Smooth muscle cell (in vitro differentiated cells): ENCODE measurements around the gene VEGFA. TPM values are rescaled to one million over a fixed set of nuclear protein-coding genes. Genes with fewer than 3 reads are reported as not detected.

ENCODE experiments used
- DNase-seq: peaks from one replicate; lab custom pipeline; 2025; ENCODE audit not compliant: unreplicated experiment; lab: John Stamatoyannopoulos, UW
- H2AFZ ChIP-seq: fragments of 200-600 bp; sonication (generic); 2 replicates; pipeline ENCODE4 v1.6.0; 2016; ENCODE audit warnings: antibody characterized with exemption, low read depth, mild to moderate bottlenecking
- H3F3A ChIP-seq: fragments of 200-600 bp; sonication (generic); 2 replicates; pipeline ENCODE4 v1.6.0; 2017; ENCODE audit warnings: antibody characterized with exemption, low read depth
- H3K27ac ChIP-seq: fragments of 200-600 bp; sonication (generic); 2 replicates; pipeline ENCODE4 v1.5.1; 2016; ENCODE audit warnings: low read depth, mild to moderate bottlenecking
- H3K27me3 ChIP-seq: fragments of 200-600 bp; sonication (generic); 2 replicates; pipeline ENCODE4 v1.6.1; 2016; ENCODE audit warnings: low read depth, mild to moderate bottlenecking
- H3K36me3 ChIP-seq: fragments of 200-600 bp; sonication (generic); 2 replicates; pipeline ENCODE4 v1.5.1; 2016; ENCODE audit warnings: low read depth
- H3K4me1 ChIP-seq: fragments of 200-600 bp; sonication (generic); 2 replicates; pipeline ENCODE4 v1.5.1; 2016; ENCODE audit warnings: low read depth
- H3K4me2 ChIP-seq: fragments of 200-600 bp; sonication (generic); 2 replicates; pipeline ENCODE4 v1.6.0; 2016; ENCODE audit warnings: mild to moderate bottlenecking
- H3K4me3 ChIP-seq: fragments of 200-600 bp; sonication (generic); 2 replicates; pipeline ENCODE4 v1.5.1; 2016; ENCODE audit warnings: mild to moderate bottlenecking
- H3K79me2 ChIP-seq: fragments of 200-600 bp; sonication (generic); 2 replicates; pipeline ENCODE4 v1.6.0; 2016; ENCODE audit warnings: low read depth, mild to moderate bottlenecking
- H3K9ac ChIP-seq: fragments of 200-600 bp; sonication (generic); 2 replicates; pipeline ENCODE4 v1.6.0; 2016; ENCODE audit warnings: low read depth
- H3K9me3 ChIP-seq: fragments of 200-600 bp; sonication (generic); replicated peaks from 2 replicates; pipeline ENCODE4 v1.5.1; 2016; ENCODE audit warnings: low read depth
- H4K20me1 ChIP-seq: fragments of 200-600 bp; sonication (generic); 2 replicates; pipeline ENCODE4 v1.6.0; 2016; ENCODE audit warnings: low read depth
- CTCF ChIP-seq: fragments of 200-600 bp; sonication (generic); IDR thresholded peaks from 2 replicates; pipeline ENCODE4 v1.5.1; 2017; ENCODE audit warnings: borderline replicate concordance, mild to moderate bottlenecking, antibody characterized with exemption; ENCODE audit not compliant: insufficient read depth, poor library complexity, severe bottlenecking
- WGBS: methylation state at CpG from one replicate; pipeline ENCODE4 v1.1.7; 2016; ENCODE audit warnings: low lambda C conversion rate; 5-methylcytosine and 5-hydroxymethylcytosine counted together
- polyA plus RNA-seq: library from polyadenylated mRNA; unstranded; fragments of >200 nt; fragmentation: Nextera tagmentation; extraction: Ambion mirVana; gene quantifications from 2 replicates; pipeline ENCODE4 v1.2.1, GENCODE V29; 2016
- total RNA-seq: library from RNA; depleted of rRNA; stranded (reverse); fragments of >200 nt; gene quantifications from 2 replicates; pipeline ENCODE4 v1.2.3, GENCODE V29; 2014

Gene VEGFA
- total and polyA plus RNA-seq, 2 experiments from 2014 or later: 116 to 136 TPM

- Histone ChIP-seq H3K4me1 (peaks cover 30% of the 10 kb centered on the region), H3K79me2 (no peaks in the 10 kb centered on the region), H3K4me2 (no peak overlapping the region), H4K20me1 (no peaks in the 10 kb centered on the region), H3K9ac (no peak overlapping the region), H3K36me3 (no peaks in the 10 kb centered on the region), H3K27ac (no peak overlapping the region), H3F3A (peaks cover 11% of the 10 kb centered on the region), H3K27me3 (no peaks in the 10 kb centered on the region), H3K4me3 (no peak overlapping the region), H2AFZ (no peak overlapping the region), H3K9me3 (no peaks in the 10 kb centered on the region)
- TF ChIP-seq CTCF: no peak
- 81% methylated on average over 2 of the region's 2 CpGs for WGBS
- no peak for DNase-seq
Measured at GRCh38 chr6:43741829-43742228, 28.2 kb upstream of the VEGFA start.

GRCh38 chr6:43742285-43742684 lies 27.7 kb upstream of the VEGFA start:
- Histone ChIP-seq H3K36me3 (no peaks in the 10 kb centered on the region), H3K27me3 (no peaks in the 10 kb centered on the region), H3F3A (peaks cover 10% of the 10 kb centered on the region), H2AFZ (no peak overlapping the region), H4K20me1 (no peaks in the 10 kb centered on the region), H3K27ac (no peak overlapping the region), H3K4me2 (no peak overlapping the region), H3K4me1 (peaks cover 30% of the 10 kb centered on the region), H3K79me2 (no peaks in the 10 kb centered on the region), H3K4me3 (no peak overlapping the region), H3K9ac (no peak overlapping the region), H3K9me3 (no peaks in the 10 kb centered on the region)
- DNase-seq: no peak
- WGBS: 83% methylated on average over 3 of the region's 3 CpGs
- TF ChIP-seq CTCF: no peak

- H4K20me1 ChIP-seq: no peaks in the 10 kb centered on the region
- no peaks in the 10 kb centered on the region for H3K27me3 ChIP-seq
- H3F3A ChIP-seq: peaks cover 6% of the 10 kb centered on the region
- no peaks in the 10 kb centered on the region for H3K79me2 ChIP-seq
- no peak overlapping the region for H3K9ac ChIP-seq
- no peak overlapping the region for H3K27ac ChIP-seq
- DNase-seq: no peak
- WGBS: 41% methylated on average over 9 of the region's 9 CpGs
- H3K4me2 ChIP-seq: no peak overlapping the region
- H3K4me3 ChIP-seq: no peak overlapping the region
- no peak for TF ChIP-seq CTCF
- no peaks in the 10 kb centered on the region for H3K36me3 ChIP-seq
- H2AFZ ChIP-seq: no peak overlapping the region
- H3K9me3 ChIP-seq: no peaks in the 10 kb centered on the region
- H3K4me1 ChIP-seq: peaks cover 26% of the 10 kb centered on the region
Measured at GRCh38 chr6:43742931-43743632, 26.9 kb upstream of the VEGFA start.
